Measurements from ENCODE around the gene CD109. TPM values are rescaled to one million over a fixed set of nuclear protein-coding genes. Genes with fewer than 3 reads are reported as not detected.

CD109 gene
- total RNA-seq, 2 donors from 2014 or later, result 2.0 TPM

GRCh38 chr6:73796881-73797280 is 100.9 kb downstream of the CD109 start:
- Mint-ChIP-seq H3K4me3 (no peak overlapping the region), H3K9me3 (no peaks in the 10 kb centered on the region), H3K4me1 (no peaks in the 10 kb centered on the region), H3K36me3 (ENCODE audit: low read depth) (no peaks in the 10 kb centered on the region), H3K27me3 (ENCODE audit: insufficient read depth) (no peaks in the 10 kb centered on the region), H3K27ac (no peak overlapping the region)
- no peak overlapping the region for H3K9ac ChIP-seq (ENCODE audit: extremely low read depth, low read length, poor library complexity, severe bottlenecking)
- H3K9me3 ChIP-seq (ENCODE audit: control insufficient read depth, low read length), result no peaks in the 10 kb centered on the region
- H3K27me3 ChIP-seq (ENCODE audit: control insufficient read depth, insufficient read depth, low read length, poor library complexity, severe bottlenecking), result no peaks in the 10 kb centered on the region
- H3K27ac ChIP-seq (ENCODE audit: low read depth, low read length), result no peak overlapping the region
- no peak overlapping the region for H3K4me3 ChIP-seq (ENCODE audit: low read length)
- H3K36me3 ChIP-seq (ENCODE audit: control insufficient read depth, insufficient read depth, low read length), result no peaks in the 10 kb centered on the region
- DNase-seq, result no peak
- no peaks in the 10 kb centered on the region for H3K4me1 ChIP-seq (ENCODE audit: control insufficient read depth, insufficient read depth, low read length)
- no peak for TF ChIP-seq CTCF (conservative IDR thresholded peaks at IDR 0.05)
- WGBS, 2 experiments (ENCODE audit: insufficient coverage in 1 of 2, insufficient read length in 1 of 2), result 79 to 89% methylated on average over 3 to 4 of the region's 4 CpGs

GRCh38 chr6:73797861-73798260 is 101.9 kb downstream of the CD109 start:
- Mint-ChIP-seq H3K36me3 (ENCODE audit: low read depth) (no peaks in the 10 kb centered on the region), H3K9me3 (no peaks in the 10 kb centered on the region), H3K4me3 (no peak overlapping the region), H3K27me3 (ENCODE audit: insufficient read depth) (no peaks in the 10 kb centered on the region), H3K4me1 (no peaks in the 10 kb centered on the region), H3K27ac (no peak overlapping the region)
- DNase-seq, result no peak
- Histone ChIP-seq H3K27ac (ENCODE audit: low read depth, low read length) (no peak overlapping the region), H3K36me3 (ENCODE audit: control insufficient read depth, insufficient read depth, low read length) (no peaks in the 10 kb centered on the region), H3K4me3 (ENCODE audit: low read length) (no peak overlapping the region), H3K27me3 (ENCODE audit: control insufficient read depth, insufficient read depth, low read length, poor library complexity, severe bottlenecking) (no peaks in the 10 kb centered on the region), H3K9ac (ENCODE audit: extremely low read depth, low read length, poor library complexity, severe bottlenecking) (no peak overlapping the region), H3K4me1 (ENCODE audit: control insufficient read depth, insufficient read depth, low read length) (no peaks in the 10 kb centered on the region), H3K9me3 (ENCODE audit: control insufficient read depth, low read length) (no peaks in the 10 kb centered on the region)
- 96 to 100% methylated on average over 1 to 6 of the region's 6 CpGs for WGBS, 2 experiments (ENCODE audit: insufficient coverage in 1 of 2, insufficient read length in 1 of 2)
- TF ChIP-seq CTCF (conservative IDR thresholded peaks at IDR 0.05), result no peak

GRCh38 chr6:73798592-73798991 is 102.6 kb downstream of the CD109 start:
- H3K4me3 Mint-ChIP-seq, result no peak overlapping the region
- Histone ChIP-seq H3K27ac (ENCODE audit: low read depth, low read length) (no peak overlapping the region), H3K9me3 (ENCODE audit: control insufficient read depth, low read length) (no peaks in the 10 kb centered on the region), H3K4me3 (ENCODE audit: low read length) (no peak overlapping the region), H3K9ac (ENCODE audit: extremely low read depth, low read length, poor library complexity, severe bottlenecking) (no peak overlapping the region), H3K4me1 (ENCODE audit: control insufficient read depth, insufficient read depth, low read length) (no peaks in the 10 kb centered on the region), H3K36me3 (ENCODE audit: control insufficient read depth, insufficient read depth, low read length) (no peaks in the 10 kb centered on the region), H3K27me3 (ENCODE audit: control insufficient read depth, insufficient read depth, low read length, poor library complexity, severe bottlenecking) (no peaks in the 10 kb centered on the region)
- peak overlapping the region; percentile 3 for H3K27ac Mint-ChIP-seq
- H3K4me1 Mint-ChIP-seq, result no peaks in the 10 kb centered on the region
- DNase-seq, result peak; percentile 68
- peak; percentile 63 for TF ChIP-seq CTCF (conservative IDR thresholded peaks at IDR 0.05)
- WGBS, 2 experiments (ENCODE audit: insufficient coverage in 1 of 2, insufficient read length in 1 of 2), result 60% methylated on average over 2 of the region's 2 CpGs; no CpG with 5 or more reads in 1 of the 2 experiments
- H3K36me3 Mint-ChIP-seq (ENCODE audit: low read depth), result no peaks in the 10 kb centered on the region
- no peaks in the 10 kb centered on the region for H3K9me3 Mint-ChIP-seq
- H3K27me3 Mint-ChIP-seq (ENCODE audit: insufficient read depth), result no peaks in the 10 kb centered on the region
